Mucosa of descending colon (tissue), 3 donors: ENCODE measurements around the gene FBXL17. TPM values are rescaled to one million over a fixed set of nuclear protein-coding genes. Genes with fewer than 3 reads are reported as not detected.

Experiments
- ATAC-seq: fragments of 200-7000 bp; cut with Tn5 transposase; one replicate; pipeline ENCODE4 v1.9.1; 2020; ENCODE audit warnings: mild to moderate bottlenecking, moderate library complexity
- DNase-seq, 3 donors: peaks; one replicate each; pipeline ENCODE4 v3.0.0-alpha.2; 2020
- H3K36me3 ChIP-seq: fragments of 200-600 bp; one replicate; pipeline ENCODE4 v1.8.0; 2021; ENCODE audit warnings: low read depth, mild to moderate bottlenecking
- H3K4me1 ChIP-seq: fragments of 200-600 bp; one replicate; pipeline ENCODE4 v1.8.0; 2021; ENCODE audit warnings: low read depth, mild to moderate bottlenecking
- H3K4me3 ChIP-seq: fragments of 200-600 bp; one replicate; pipeline ENCODE4 v1.8.0; 2021; ENCODE audit warnings: mild to moderate bottlenecking
- H3K9me3 ChIP-seq: fragments of 200-600 bp; one replicate; pipeline ENCODE4 v1.8.0; 2021; ENCODE audit warnings: mild to moderate bottlenecking
- intact Hi-C, 2 donors: fragments of 100-400 bp; cut with DNase I in 1 of 2; cut with micrococcal nuclease in 1 of 2; formaldehyde crosslinking; loops; one replicate each; pipeline versions ENCODE4 v1.11.0 to v1.11.1; 2022; cut with DNase I, micrococcal nuclease
- total RNA-seq, 3 donors: library from RNA; stranded (reverse); fragmentation: NEBNext Ultra II Directional in 2 of 3; extraction: Animal tissue kit (Norgen Biotek cat#: 25700) in 2 of 3; gene quantifications; one replicate each; pipeline versions ENCODE4 v1.2.1 to v1.2.4, GENCODE V29; 2021 to 2023
- TF ChIP-seq, protein P1 (sequence below): fragments of 200-600 bp; IDR thresholded peaks from one replicate; pipeline ENCODE4 v1.8.0; 2022; ENCODE audit warnings: antibody characterized with exemption, mild to moderate bottlenecking
- donor health status: DM: no; HTN: no; CAD: no; lungs with moderate emphysema.
- donor health status: DM: no; HTN: no; CAD: no.
- donor health status: DM: no; HTN: yes; CAD: no.

The FBXL17 gene
- total RNA-seq, 3 donors from 2014 or later: 22.8 to 25.6 (median 23.8) TPM

DNA sequence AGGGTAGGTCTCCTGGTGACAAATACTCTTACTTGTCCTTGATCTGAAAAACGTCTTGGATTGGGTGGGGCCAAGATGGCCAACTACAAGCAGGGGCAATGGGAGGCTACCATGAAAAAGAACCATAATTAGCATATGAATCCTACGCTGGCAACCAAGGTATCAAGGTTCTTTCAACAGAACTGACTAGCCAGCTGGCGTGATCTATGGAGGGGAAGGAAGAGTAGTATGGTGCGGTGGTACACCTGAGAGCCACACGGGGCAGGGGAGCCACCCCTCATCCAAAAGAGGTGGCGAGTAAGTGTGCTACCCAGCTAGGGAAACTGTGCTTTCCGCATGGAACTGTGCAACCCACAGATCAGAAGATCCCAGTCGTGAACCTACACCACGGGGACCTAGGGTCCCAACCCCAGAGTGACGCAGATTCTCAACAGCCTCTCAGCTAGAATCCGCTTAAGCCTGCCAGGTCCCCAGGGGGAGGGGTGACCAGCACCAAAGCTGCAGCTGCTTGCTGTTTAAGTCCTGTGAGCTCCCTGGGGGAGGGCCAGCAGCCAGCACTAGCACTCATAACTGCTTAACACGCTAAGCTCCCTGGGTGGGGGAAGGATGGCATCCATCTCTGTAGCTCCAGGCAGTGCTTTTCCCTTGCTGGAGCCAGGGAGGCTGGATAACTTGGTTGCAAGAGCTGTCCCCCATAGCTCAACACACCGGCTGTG, 334.8 kb downstream of the FBXL17 start:
- H3K4me3 ChIP-seq: no peak overlapping the region
- ATAC-seq (no peak), DNase-seq (no peak)
- H3K4me1 ChIP-seq: no peaks in the 10 kb centered on the region
- H3K36me3 ChIP-seq: no peaks in the 10 kb centered on the region
- peaks cover 3% of the 10 kb centered on the region for H3K9me3 ChIP-seq
- intact Hi-C loops: no loop called here
- TF ChIP-seq, protein P1, sequence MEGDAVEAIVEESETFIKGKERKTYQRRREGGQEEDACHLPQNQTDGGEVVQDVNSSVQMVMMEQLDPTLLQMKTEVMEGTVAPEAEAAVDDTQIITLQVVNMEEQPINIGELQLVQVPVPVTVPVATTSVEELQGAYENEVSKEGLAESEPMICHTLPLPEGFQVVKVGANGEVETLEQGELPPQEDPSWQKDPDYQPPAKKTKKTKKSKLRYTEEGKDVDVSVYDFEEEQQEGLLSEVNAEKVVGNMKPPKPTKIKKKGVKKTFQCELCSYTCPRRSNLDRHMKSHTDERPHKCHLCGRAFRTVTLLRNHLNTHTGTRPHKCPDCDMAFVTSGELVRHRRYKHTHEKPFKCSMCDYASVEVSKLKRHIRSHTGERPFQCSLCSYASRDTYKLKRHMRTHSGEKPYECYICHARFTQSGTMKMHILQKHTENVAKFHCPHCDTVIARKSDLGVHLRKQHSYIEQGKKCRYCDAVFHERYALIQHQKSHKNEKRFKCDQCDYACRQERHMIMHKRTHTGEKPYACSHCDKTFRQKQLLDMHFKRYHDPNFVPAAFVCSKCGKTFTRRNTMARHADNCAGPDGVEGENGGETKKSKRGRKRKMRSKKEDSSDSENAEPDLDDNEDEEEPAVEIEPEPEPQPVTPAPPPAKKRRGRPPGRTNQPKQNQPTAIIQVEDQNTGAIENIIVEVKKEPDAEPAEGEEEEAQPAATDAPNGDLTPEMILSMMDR: no peak

- no peak overlapping the region for H3K4me3 ChIP-seq
- intact Hi-C loops: no loop called here
- H3K9me3 ChIP-seq: no peaks in the 10 kb centered on the region
- H3K36me3 ChIP-seq: no peaks in the 10 kb centered on the region
- DNase-seq (no peak), ATAC-seq (no peak)
- TF ChIP-seq, protein P1: no peak
- H3K4me1 ChIP-seq: no peaks in the 10 kb centered on the region
Observed at GRCh38 chr5:108036482-108036881, 345.4 kb downstream of the FBXL17 start.

DNA sequence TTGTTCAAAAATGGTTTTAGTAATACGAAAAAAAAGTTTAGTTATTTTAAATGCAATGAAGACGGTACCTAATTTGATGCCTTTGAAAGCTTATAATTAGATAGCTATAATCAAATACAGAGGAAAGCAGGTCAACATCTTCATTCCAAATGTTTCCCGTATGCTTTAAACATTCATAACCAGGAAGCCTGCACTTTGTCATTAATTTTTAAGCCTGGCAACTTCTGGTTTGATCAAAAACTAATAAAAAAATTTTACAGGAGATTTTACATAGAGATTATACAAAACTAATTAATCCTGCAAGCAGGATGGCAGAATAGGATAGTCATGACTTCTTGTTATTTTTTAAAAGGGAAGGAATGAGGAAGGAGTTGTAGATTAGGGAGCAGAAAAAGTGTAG, 353.0 kb downstream of the FBXL17 start:
- TF ChIP-seq, protein P1: no peak
- Histone ChIP-seq H3K9me3 (no peaks in the 10 kb centered on the region), H3K36me3 (no peaks in the 10 kb centered on the region), H3K4me1 (no peaks in the 10 kb centered on the region), H3K4me3 (no peak overlapping the region)
- DNase-seq (no peak), ATAC-seq (no peak)
- intact Hi-C loops: no loop called here

- Histone ChIP-seq H3K4me3 (no peak overlapping the region), H3K36me3 (no peaks in the 10 kb centered on the region), H3K9me3 (no peaks in the 10 kb centered on the region), H3K4me1 (no peaks in the 10 kb centered on the region)
- intact Hi-C loops: no loop called here
- ATAC-seq: no peak
- TF ChIP-seq, protein P1: no peak
- DNase-seq: no peak
Observed at GRCh38 chr5:108028412-108028811, 353.5 kb downstream of the FBXL17 start.

DNA sequence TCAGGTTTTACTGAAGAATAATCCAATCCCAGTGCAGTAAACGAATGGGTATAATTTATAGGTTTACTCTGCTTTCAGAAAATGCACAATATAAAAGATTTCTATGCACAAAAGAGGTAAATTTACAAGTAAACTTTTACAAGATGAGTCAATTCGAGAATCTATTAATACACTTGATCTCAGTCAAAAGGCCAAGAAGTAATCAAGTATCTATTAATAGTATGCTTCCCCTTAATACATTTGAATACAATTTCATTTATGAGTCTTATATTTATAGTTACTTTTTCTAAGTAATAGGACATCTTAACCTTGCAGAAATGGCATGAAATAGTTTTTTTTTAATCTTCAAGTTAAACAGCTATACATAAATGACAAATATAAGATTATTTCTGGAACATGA, 355.9 kb downstream of the FBXL17 start:
- Histone ChIP-seq H3K4me3 (no peak overlapping the region), H3K4me1 (no peaks in the 10 kb centered on the region), H3K36me3 (no peaks in the 10 kb centered on the region), H3K9me3 (no peaks in the 10 kb centered on the region)
- TF ChIP-seq, protein P1: no peak
- intact Hi-C loops: no loop called here
- DNase-seq (no peak), ATAC-seq (no peak)
